Psoas muscle (tissue), 8 donors: Measurements from ENCODE around the gene COPS9. TPM values are rescaled to one million over a fixed set of nuclear protein-coding genes. Genes with fewer than 3 reads are reported as not detected.

Experiments
- ATAC-seq, 4 donors: fragments of 200-7000 bp; cut with Tn5 transposase; one replicate each; pipeline ENCODE4 v1.9.1; 2020; ENCODE audit warnings: moderate library complexity in 3 of 4, mild to moderate bottlenecking in 2 of 4
- DNase-seq, 2 donors: peaks; one replicate each; pipeline ENCODE4 v3.0.0-alpha.2; 2020
- H3K27ac ChIP-seq: fragments of 200-600 bp; one replicate; pipeline ENCODE4 v1.8.0; 2022
- H3K27me3 ChIP-seq, 3 donors: fragments of 200-600 bp in 1 of 3; one replicate each; pipeline versions ENCODE4 v1.6.1 to v1.8.0; 2013 to 2022; ENCODE audit warnings: low read length in 2 of 3, mild to moderate bottlenecking in 2 of 3, moderate library complexity in 1 of 3; ENCODE audit not compliant: insufficient read depth in 3 of 3
- H3K36me3 ChIP-seq, 2 donors: fragments of 200-600 bp in 1 of 2; one replicate each; pipeline versions ENCODE4 v1.6.1 to v1.8.0; 2013 to 2022; ENCODE audit warnings: low read depth in 1 of 2, mild to moderate bottlenecking in 1 of 2, moderate library complexity in 1 of 2; ENCODE audit not compliant: insufficient read depth in 1 of 2
- H3K4me1 ChIP-seq: fragments of 200-600 bp; one replicate; pipeline ENCODE4 v1.8.0; 2022
- H3K4me3 ChIP-seq: fragments of 200-600 bp; one replicate; pipeline ENCODE4 v1.8.0; 2022; ENCODE audit warnings: mild to moderate bottlenecking
- H3K9me3 ChIP-seq: fragments of 200-600 bp; one replicate; pipeline ENCODE4 v1.8.0; 2022
- WGBS, 3 donors: extraction: QIAGEN DNeasy Blood & Tissue Kit; methylation state at CpG; one replicate each; pipeline versions ENCODE4 v1.1.6 to v1.1.7; 2013; 5-methylcytosine and 5-hydroxymethylcytosine counted together
- intact Hi-C, 2 donors: fragments of 100-400 bp; cut with DNase I; formaldehyde crosslinking; loops; one replicate each; pipeline versions ENCODE4 v1.11.0 to v1.14.2; 2022
- polyA plus RNA-seq, 3 donors: library from polyadenylated mRNA; stranded (reverse); fragments of 200-250 nt; gene quantifications; one replicate each; pipeline ENCODE4 v1.2.3, GENCODE V29; 2013
- total RNA-seq, 4 donors: library from RNA; stranded (reverse); fragmentation: NEBNext Ultra II Directional in 2 of 4; extraction: Animal tissue kit (Norgen Biotek cat#: 25700) in 2 of 4; gene quantifications; one replicate each; pipeline versions ENCODE4 v1.2.1 to v1.2.4, GENCODE V29; 2021 to 2023
- TF ChIP-seq, protein P1 (sequence below): fragments of 200-600 bp; IDR thresholded peaks from one replicate; pipeline ENCODE4 v1.8.0; 2022; ENCODE audit warnings: antibody characterized with exemption
- donor health status: healthy with polysubstance abuse.
- donor health status: DM: no; HTN: no; CAD: no; lungs with moderate emphysema.
- donor health status: Bipolar disorder and iron deficiency.
- donor health status: healthy.
- donor health status: DM: yes; HTN: yes; CAD: no.
- donor health status: DM: no; HTN: no; CAD: no.
- donor health status: DM: no; HTN: no; CAD: no.
- donor health status: DM: yes; HTN: yes; CAD: no.

The COPS9 gene
- total and polyA plus RNA-seq, 7 donors = 136 to 597 (median 214) TPM

DNA sequence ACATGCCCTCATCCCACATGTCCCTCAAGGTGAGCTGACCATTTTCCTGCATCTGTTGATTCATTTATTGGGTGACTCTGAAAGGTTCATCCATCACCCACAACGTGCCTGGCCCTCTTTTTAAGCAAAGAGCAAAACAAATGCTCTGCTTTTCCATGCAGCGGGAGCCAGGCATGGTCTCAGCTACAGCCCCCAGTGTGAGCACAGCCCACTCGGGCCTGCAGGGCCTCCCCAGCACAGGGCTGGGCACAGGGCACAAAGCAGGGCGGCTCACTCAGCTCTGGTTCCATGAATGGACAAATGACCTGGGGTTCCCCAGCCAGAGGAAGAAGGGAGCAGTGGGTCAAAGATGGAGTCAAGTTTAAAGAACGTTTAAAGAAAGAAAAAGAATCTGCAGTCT lies 28.5 kb upstream of the COPS9 start:
- no peak for ATAC-seq

DNA sequence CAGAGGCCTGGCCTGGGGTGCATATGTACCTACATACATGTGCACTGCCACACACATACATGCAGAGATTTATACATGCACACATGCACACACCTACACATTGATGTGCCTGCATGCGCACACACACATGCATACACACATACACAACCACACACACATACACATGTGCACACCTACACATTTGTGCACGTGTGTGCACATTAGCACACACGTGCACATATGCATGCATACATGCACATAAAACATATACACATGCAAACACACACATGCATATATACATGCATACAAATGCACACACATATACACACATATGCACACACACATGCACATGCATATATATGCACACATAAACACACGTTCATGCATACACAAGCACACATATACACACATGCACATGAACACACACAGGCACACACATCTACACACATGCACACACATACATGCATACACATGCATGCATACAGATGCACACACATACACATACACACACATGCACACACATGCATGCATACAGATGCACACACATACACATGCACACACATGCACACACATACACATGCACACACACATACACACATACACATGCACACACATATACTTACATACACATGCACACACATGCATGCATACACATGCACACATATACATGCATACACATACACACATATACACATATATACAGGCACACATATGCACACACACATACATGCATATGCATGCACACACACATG lies 27.9 kb upstream of the COPS9 start:
- 88 to 90% (median 89%) methylated on average over 4 of the region's 4 CpGs for WGBS, 3 donors
- no peak for DNase-seq
- Histone ChIP-seq H3K27me3 (peaks cover 0 to 4% (median 0%) of the 10 kb centered on the region in 3 donors), H3K27ac (no peak overlapping the region), H3K4me1 (no peaks in the 10 kb centered on the region), H3K36me3 (no peaks in the 10 kb centered on the region), H3K9me3 (no peaks in the 10 kb centered on the region), H3K4me3 (no peak overlapping the region)
- intact Hi-C loops = no loop called here
- TF ChIP-seq, protein P1, sequence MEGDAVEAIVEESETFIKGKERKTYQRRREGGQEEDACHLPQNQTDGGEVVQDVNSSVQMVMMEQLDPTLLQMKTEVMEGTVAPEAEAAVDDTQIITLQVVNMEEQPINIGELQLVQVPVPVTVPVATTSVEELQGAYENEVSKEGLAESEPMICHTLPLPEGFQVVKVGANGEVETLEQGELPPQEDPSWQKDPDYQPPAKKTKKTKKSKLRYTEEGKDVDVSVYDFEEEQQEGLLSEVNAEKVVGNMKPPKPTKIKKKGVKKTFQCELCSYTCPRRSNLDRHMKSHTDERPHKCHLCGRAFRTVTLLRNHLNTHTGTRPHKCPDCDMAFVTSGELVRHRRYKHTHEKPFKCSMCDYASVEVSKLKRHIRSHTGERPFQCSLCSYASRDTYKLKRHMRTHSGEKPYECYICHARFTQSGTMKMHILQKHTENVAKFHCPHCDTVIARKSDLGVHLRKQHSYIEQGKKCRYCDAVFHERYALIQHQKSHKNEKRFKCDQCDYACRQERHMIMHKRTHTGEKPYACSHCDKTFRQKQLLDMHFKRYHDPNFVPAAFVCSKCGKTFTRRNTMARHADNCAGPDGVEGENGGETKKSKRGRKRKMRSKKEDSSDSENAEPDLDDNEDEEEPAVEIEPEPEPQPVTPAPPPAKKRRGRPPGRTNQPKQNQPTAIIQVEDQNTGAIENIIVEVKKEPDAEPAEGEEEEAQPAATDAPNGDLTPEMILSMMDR = no peak
- no peak for ATAC-seq

More for the DNA sequence above, 28.5 kb upstream of the COPS9 start:
- no peak overlapping the region for H3K27ac ChIP-seq
- WGBS, 3 donors = 67 to 72% (median 70%) methylated on average over 5 of the region's 5 CpGs
- H3K4me1 ChIP-seq = no peaks in the 10 kb centered on the region
- peaks cover 0 to 4% (median 0%) of the 10 kb centered on the region in 3 donors for H3K27me3 ChIP-seq
- no peak overlapping the region for H3K4me3 ChIP-seq
- H3K36me3 ChIP-seq = no peaks in the 10 kb centered on the region
- H3K9me3 ChIP-seq = no peaks in the 10 kb centered on the region
- no peak for DNase-seq
- intact Hi-C loops = no loop called here
- TF ChIP-seq, protein P1 = no peak

DNA sequence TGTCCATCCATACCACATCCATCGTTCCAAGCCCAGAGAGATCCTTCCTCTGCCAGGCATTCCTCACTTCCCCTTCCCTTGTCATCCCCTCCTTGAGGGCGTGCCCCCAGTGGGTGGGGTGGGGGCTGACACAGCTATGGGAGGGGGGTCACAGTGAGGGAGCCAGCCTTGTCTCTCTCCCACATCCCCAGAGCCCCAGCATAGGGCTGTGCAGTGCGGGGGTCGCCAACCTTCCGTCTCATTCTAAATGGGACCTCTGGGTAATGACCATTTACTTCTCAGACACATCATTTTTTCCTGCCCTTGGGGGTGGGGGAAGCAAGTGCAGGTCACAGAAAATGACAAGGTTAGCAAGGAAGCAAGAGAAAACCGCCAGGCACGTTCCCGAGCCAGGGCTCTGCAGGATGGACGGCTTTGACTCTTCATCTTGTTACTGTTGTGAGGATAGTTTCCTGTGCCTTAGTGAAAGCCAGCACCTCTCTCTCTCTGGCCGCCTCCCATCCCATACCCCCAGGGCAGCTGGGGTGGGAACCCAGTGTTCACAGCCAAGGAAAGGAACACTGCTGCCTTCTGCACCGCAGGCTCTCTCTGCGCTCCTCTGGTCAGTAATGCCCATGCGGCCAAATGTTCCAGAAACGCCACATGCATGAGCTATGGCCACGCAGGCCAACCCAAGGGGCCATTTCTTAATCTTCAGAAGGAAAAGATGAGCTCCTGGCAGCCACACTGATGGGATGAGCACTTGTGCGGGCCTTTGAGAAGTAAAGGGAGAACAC lies 27.0 kb upstream of the COPS9 start:
- ATAC-seq (no peak), DNase-seq (peak in 1 of 2 donors; percentile 28)
- no peaks in the 10 kb centered on the region for H3K9me3 ChIP-seq
- H3K4me1 ChIP-seq = no peaks in the 10 kb centered on the region
- H3K27ac ChIP-seq = no peak overlapping the region
- WGBS, 3 donors = 69 to 75% (median 72%) methylated on average over 16 of the region's 16 CpGs
- intact Hi-C loops = no loop called here
- TF ChIP-seq, protein P1 = no peak
- no peaks in the 10 kb centered on the region for H3K36me3 ChIP-seq
- no peak overlapping the region for H3K4me3 ChIP-seq
- H3K27me3 ChIP-seq = peaks cover 0 to 4% (median 0%) of the 10 kb centered on the region in 3 donors

DNA sequence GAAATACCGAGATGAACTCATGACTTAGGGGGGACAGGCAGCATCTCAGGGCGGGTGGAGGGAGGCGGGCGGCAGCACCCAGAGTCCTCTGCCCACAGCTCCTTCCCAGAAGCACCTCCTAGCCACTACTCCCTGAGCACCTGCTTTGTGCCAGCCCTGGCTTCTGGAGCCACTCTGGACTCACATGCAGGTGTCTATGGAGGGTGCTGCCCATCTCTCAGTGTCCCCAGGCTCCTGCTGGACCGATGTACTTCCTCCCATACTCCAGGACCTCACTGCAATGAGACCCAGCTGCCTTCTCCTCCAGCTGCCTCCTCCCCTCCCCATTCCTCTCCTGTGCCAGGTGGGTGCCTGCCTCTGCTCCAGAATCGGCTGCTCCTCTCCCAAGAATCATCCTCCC lies 26.4 kb upstream of the COPS9 start:
- ATAC-seq (no peak), DNase-seq (peak; percentile 1 to 31)
- Histone ChIP-seq H3K27ac (no peak overlapping the region), H3K4me1 (no peaks in the 10 kb centered on the region), H3K27me3 (peaks cover 0 to 4% (median 0%) of the 10 kb centered on the region in 3 donors), H3K9me3 (no peaks in the 10 kb centered on the region), H3K4me3 (no peak overlapping the region), H3K36me3 (no peaks in the 10 kb centered on the region)
- WGBS, 3 donors = 67 to 77% (median 68%) methylated on average over 6 of the region's 6 CpGs
- TF ChIP-seq, protein P1 = no peak
- intact Hi-C loops = no loop called here
